Mucosa of stomach (tissue), 1 donor: ENCODE data around the gene MOB1A.
A peak's percentile ranks its signal among the peaks of the same experiment; 100 is the strongest.
"Not testable (repeated sequence)": the region's sequence is repeated elsewhere in the genome, so short reads cannot be mapped to it uniquely, and the experiment has no call there.

Source experiments
- H3K27me3 ChIP-seq: one replicate; pipeline ENCODE4 v1.7.0; 2013; ENCODE audit warnings: mild to moderate bottlenecking, low read length; ENCODE audit not compliant: control insufficient read depth, insufficient read depth
- H3K36me3 ChIP-seq: one replicate; pipeline ENCODE4 v1.7.0; 2013; ENCODE audit warnings: low read length; ENCODE audit not compliant: control insufficient read depth, insufficient read depth
- H3K4me1 ChIP-seq: one replicate; pipeline ENCODE4 v1.7.0; 2013; ENCODE audit warnings: mild to moderate bottlenecking, low read length; ENCODE audit not compliant: control insufficient read depth, insufficient read depth
- H3K4me3 ChIP-seq: one replicate; pipeline ENCODE4 v1.7.0; 2013; ENCODE audit warnings: low read length
- H3K9ac ChIP-seq: one replicate; pipeline ENCODE4 v1.7.0; 2013; ENCODE audit warnings: mild to moderate bottlenecking, low read length, moderate library complexity
- H3K9me3 ChIP-seq: one replicate; pipeline ENCODE4 v1.7.0; 2013; ENCODE audit warnings: mild to moderate bottlenecking, low read length, moderate library complexity; ENCODE audit not compliant: control insufficient read depth
- donor health status: Pancreatic carcinoma.

The MOB1A gene

GRCh38 chr2:74178211-74179062, at the start of gene MOB1A:
Gene MOB1A (minus strand): TSS chr2:74178879. CDS start chr2:74178674, 205 bp downstream.
- H3K36me3 ChIP-seq = no peaks in the 10 kb centered on the region
- H3K27me3 ChIP-seq = no peaks in the 10 kb centered on the region
- no peaks in the 10 kb centered on the region for H3K9me3 ChIP-seq
- peak within 1 kb of the TSS; percentile 99 for H3K9ac ChIP-seq
- H3K4me1 ChIP-seq = peaks cover 4% of the 10 kb centered on the region
- H3K4me3 ChIP-seq = peak within 1 kb of the TSS; percentile 80

- Histone ChIP-seq H3K9me3 (no peaks in the 10 kb centered on the region), H3K27me3 (no peaks in the 10 kb centered on the region), H3K4me3 (no peak overlapping the region), H3K9ac (no peak overlapping the region), H3K4me1 (no peaks in the 10 kb centered on the region), H3K36me3 (no peaks in the 10 kb centered on the region)
These were observed 49.0 kb upstream of the MOB1A start for GRCh38 chr2:74227646-74228045.

GRCh38 chr2:74226648-74227213, 48.1 kb upstream of the MOB1A start:
- Histone ChIP-seq H3K4me3 (no peak overlapping the region), H3K9ac (peak overlapping the region; percentile 1), H3K9me3 (no peaks in the 10 kb centered on the region), H3K4me1 (no peaks in the 10 kb centered on the region), H3K36me3 (no peaks in the 10 kb centered on the region), H3K27me3 (no peaks in the 10 kb centered on the region)

GRCh38 chr2:74225698-74226459, 47.2 kb upstream of the MOB1A start:
- Histone ChIP-seq H3K36me3 (no peaks in the 10 kb centered on the region), H3K27me3 (no peaks in the 10 kb centered on the region), H3K4me3 (no peak overlapping the region), H3K9ac (no peak overlapping the region), H3K9me3 (no peaks in the 10 kb centered on the region), H3K4me1 (no peaks in the 10 kb centered on the region)

GRCh38 chr2:74223941-74224770, 45.5 kb upstream of the MOB1A start:
- no peaks in the 10 kb centered on the region for H3K4me1 ChIP-seq
- H3K36me3 ChIP-seq = no peaks in the 10 kb centered on the region
- no peak overlapping the region for H3K4me3 ChIP-seq
- no peaks in the 10 kb centered on the region for H3K27me3 ChIP-seq
- H3K9ac ChIP-seq = no peak overlapping the region
- H3K9me3 ChIP-seq = no peaks in the 10 kb centered on the region

- H3K9ac ChIP-seq = no peak overlapping the region
- no peaks in the 10 kb centered on the region for H3K9me3 ChIP-seq
- H3K36me3 ChIP-seq = no peaks in the 10 kb centered on the region
- H3K4me1 ChIP-seq = no peaks in the 10 kb centered on the region
- no peak overlapping the region for H3K4me3 ChIP-seq
- no peaks in the 10 kb centered on the region for H3K27me3 ChIP-seq
These were observed 43.6 kb upstream of the MOB1A start for GRCh38 chr2:74222300-74222650.

- Histone ChIP-seq H3K9ac (no peak overlapping the region), H3K27me3 (no peaks in the 10 kb centered on the region), H3K9me3 (no peaks in the 10 kb centered on the region), H3K36me3 (no peaks in the 10 kb centered on the region), H3K4me3 (no peak overlapping the region), H3K4me1 (no peaks in the 10 kb centered on the region)
These were observed 43.1 kb upstream of the MOB1A start for GRCh38 chr2:74221604-74222299.

GRCh38 chr2:74221091-74221490, 42.4 kb upstream of the MOB1A start:
- no peaks in the 10 kb centered on the region for H3K4me1 ChIP-seq
- H3K27me3 ChIP-seq = no peaks in the 10 kb centered on the region
- no peak overlapping the region for H3K4me3 ChIP-seq
- H3K9ac ChIP-seq = no peak overlapping the region
- H3K9me3 ChIP-seq = no peaks in the 10 kb centered on the region
- H3K36me3 ChIP-seq = no peaks in the 10 kb centered on the region

- Histone ChIP-seq H3K27me3 (no peaks in the 10 kb centered on the region), H3K36me3 (no peaks in the 10 kb centered on the region), H3K4me1 (no peaks in the 10 kb centered on the region), H3K9me3 (no peaks in the 10 kb centered on the region), H3K9ac (no peak overlapping the region), H3K4me3 (no peak overlapping the region)
These were observed 41.3 kb upstream of the MOB1A start for GRCh38 chr2:74219846-74220486.

- H3K36me3 ChIP-seq = no peaks in the 10 kb centered on the region
- no peaks in the 10 kb centered on the region for H3K4me1 ChIP-seq
- H3K9me3 ChIP-seq = no peaks in the 10 kb centered on the region
- no peaks in the 10 kb centered on the region for H3K27me3 ChIP-seq
- H3K4me3 ChIP-seq = no peak overlapping the region
- no peak overlapping the region for H3K9ac ChIP-seq
These were observed 38.0 kb upstream of the MOB1A start for GRCh38 chr2:74216642-74217041.

GRCh38 chr2:74215771-74216170, 37.1 kb upstream of the MOB1A start:
- H3K27me3 ChIP-seq, H3K4me1 ChIP-seq, H3K36me3 ChIP-seq, H3K9me3 ChIP-seq, H3K4me3 ChIP-seq, H3K9ac ChIP-seq: not testable (repeated sequence)
